Right lung (tissue), 5 donors: ENCODE measurements around the gene BMP5. TPM values are rescaled to one million over a fixed set of nuclear protein-coding genes. Genes with fewer than 3 reads are reported as not detected.

Experiments
- DNase-seq, 2 donors: peaks; one replicate each; pipeline ENCODE4 v3.0.0-alpha.2; 2013
- polyA plus RNA-seq, 5 donors: library from polyadenylated mRNA; unstranded; fragments of 120-200 nt; gene quantifications; one replicate each; pipeline versions ENCODE4 v1.2.1 to v1.2.3, GENCODE V29; 2013; ENCODE audit warnings: inconsistent platforms in 1 of 5, low replicate concordance in 1 of 5; ENCODE audit not compliant: insufficient read length in 5 of 5, insufficient read depth in 1 of 5

BMP5 gene
- polyA plus RNA-seq, 5 donors, result 65.3 to 95.9 (median 81.3) TPM

DNA sequence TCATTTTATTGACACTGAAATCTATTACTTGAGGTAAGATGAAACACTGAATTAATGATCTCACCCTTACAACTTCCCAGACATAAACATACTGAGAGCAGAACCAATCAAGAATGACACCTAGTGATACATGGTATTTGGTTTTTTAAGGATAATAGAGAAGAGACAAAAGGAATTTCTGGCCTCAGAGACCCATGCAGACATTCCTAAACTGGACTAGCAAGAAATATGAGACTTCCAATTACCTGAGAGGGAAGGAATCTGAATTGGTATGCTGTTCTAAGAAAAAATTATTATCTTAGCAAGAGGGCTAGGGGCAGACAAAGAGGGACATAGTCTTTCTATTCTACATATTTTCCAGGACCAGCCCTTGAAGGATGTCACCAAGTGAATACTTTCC, 141.1 kb downstream of the BMP5 start:
- no peak for DNase-seq

DNA sequence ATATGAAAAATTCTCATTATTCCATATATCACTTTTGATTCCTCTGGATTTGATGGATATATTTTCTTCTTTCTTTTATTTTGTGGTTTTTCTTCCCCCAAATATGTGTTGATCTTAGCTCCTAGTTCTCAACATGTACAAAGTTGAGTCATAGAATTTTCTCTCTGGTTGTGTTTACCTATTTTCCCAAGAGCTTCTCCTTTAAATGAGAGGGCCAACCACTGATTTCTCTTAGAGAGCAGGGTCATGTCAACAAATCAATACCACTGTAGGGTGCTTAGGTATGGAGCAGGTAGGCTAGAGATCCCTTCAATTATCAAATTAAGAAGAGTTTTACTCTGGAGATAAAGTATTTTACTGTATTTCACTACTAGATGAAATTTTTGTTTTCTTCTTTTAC, 145.7 kb downstream of the BMP5 start:
- no peak for DNase-seq

DNA sequence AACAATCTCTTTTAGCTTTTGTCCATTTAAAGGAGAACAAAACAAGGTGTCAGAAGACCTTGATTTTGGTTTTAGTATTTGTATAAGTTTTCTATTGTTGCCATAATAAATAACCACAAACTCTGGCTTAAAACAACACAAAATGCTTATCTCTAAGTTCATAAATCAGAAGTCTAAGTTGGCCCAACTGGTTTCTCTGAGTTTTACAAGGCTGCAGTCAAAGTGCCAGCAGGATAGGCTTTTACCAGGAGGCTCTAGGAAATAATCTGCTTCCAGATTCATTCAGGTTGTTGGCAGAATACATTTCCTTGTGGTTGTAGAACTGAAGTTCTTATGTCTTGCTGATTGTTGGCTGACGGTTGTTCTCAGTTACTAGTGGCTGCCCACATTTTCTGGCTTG, 149.2 kb downstream of the BMP5 start:
- DNase-seq, result no peak

DNA sequence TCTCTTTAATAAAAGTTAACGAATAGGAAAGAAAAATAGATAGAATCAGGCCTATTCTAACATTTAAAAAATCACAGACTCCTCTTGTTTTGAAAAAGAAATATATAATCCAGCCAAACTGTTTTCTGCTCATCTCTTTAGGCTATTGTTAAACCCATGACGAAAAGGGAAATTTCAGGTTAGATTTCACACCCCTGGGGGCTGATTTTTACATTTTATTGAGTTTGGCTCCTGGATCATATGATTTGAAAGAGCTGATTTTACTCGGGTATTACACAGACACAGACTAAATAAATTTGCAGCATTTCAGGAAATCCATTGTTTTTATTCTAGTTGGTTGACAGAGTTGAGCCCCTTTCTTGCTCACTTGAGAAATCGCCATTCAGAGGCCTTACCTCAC, 160.6 kb downstream of the BMP5 start:
- no peak for DNase-seq

GRCh38 chr6:55713436-55713835, 162.0 kb downstream of the BMP5 start:
- DNase-seq, result peak; percentile 73 to 82

GRCh38 chr6:55708711-55709110, 166.7 kb downstream of the BMP5 start:
- no peak for DNase-seq

- peak; percentile 68 to 70 for DNase-seq
These were observed 169.6 kb downstream of the BMP5 start for GRCh38 chr6:55705451-55706440.

DNA sequence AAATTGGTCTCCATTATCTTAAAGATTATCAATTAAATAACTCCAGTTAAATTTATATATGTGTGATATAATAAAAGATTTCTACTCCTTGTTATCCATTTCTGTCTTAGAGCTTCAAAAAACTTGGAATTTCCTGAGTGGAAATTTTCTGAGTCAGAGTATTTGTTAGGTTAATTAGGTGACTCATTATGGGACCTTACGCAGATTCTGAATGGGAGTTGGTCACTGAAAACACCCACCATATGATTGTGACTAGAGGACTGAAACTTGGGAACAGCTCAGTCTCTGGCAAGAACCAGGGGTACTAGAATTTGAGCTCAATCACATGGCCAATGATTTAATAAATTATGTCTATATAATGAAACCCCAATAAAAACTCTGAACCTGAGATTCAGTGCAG, 171.0 kb downstream of the BMP5 start:
- no peak for DNase-seq
